Hippocampal formation (tissue), 2 donors: ENCODE results near the gene EP400.

Experiments used
- DNase-seq, 2 donors: peaks; one replicate each; lab custom pipeline; 2025; lab: John Stamatoyannopoulos, UW

EP400 gene

GRCh38 chr12:131987552-131987951 is 37.8 kb downstream of the EP400 start:
- DNase-seq = no peak

GRCh38 chr12:131988054-131988796 is 38.5 kb downstream of the EP400 start:
- DNase-seq = no peak

- no peak for DNase-seq
These were observed 39.3 kb downstream of the EP400 start for GRCh38 chr12:131989021-131989420.

GRCh38 chr12:131990066-131990979 is 40.6 kb downstream of the EP400 start:
- no peak for DNase-seq

- no peak for DNase-seq
These were observed 41.2 kb downstream of the EP400 start for GRCh38 chr12:131990980-131991305.

GRCh38 chr12:131991816-131992430 is 42.2 kb downstream of the EP400 start:
- no peak for DNase-seq

GRCh38 chr12:131994589-131994988 is 44.8 kb downstream of the EP400 start:
- DNase-seq = no peak

- DNase-seq = no peak
These were observed 50.6 kb downstream of the EP400 start for GRCh38 chr12:132000286-132000872.

GRCh38 chr12:132003846-132004245 is 54.1 kb downstream of the EP400 start:
- DNase-seq = no peak

GRCh38 chr12:132004946-132005345 is 55.2 kb downstream of the EP400 start:
- DNase-seq = no peak

- no peak for DNase-seq
These were observed 56.4 kb downstream of the EP400 start for GRCh38 chr12:132006056-132006680.

- DNase-seq = no peak
These were observed 57.3 kb downstream of the EP400 start for GRCh38 chr12:132007041-132007440.

- DNase-seq = no peak
These were observed 59.7 kb downstream of the EP400 start for GRCh38 chr12:132009336-132009859.

GRCh38 chr12:132012919-132013568 is 63.3 kb downstream of the EP400 start:
- no peak for DNase-seq

- DNase-seq = no peak
These were observed 64.6 kb downstream of the EP400 start for GRCh38 chr12:132014092-132014914.

- DNase-seq = no peak
These were observed 65.2 kb downstream of the EP400 start for GRCh38 chr12:132014915-132015280.

- DNase-seq = no peak
These were observed 66.1 kb downstream of the EP400 start for GRCh38 chr12:132015686-132016430.

GRCh38 chr12:132018193-132018916 is 68.6 kb downstream of the EP400 start:
- no peak for DNase-seq

GRCh38 chr12:132019891-132020290 is 70.1 kb downstream of the EP400 start:
- DNase-seq = no peak
